ENCODE data around the gene B4GALNT1.
"Not testable (repeated sequence)": the region's sequence is repeated elsewhere in the genome, so short reads cannot be mapped to it uniquely, and the experiment has no call there.

B4GALNT1 gene

GRCh38 chr12:57632958-57633840 lies at the start of gene B4GALNT1:
TSS of gene B4GALNT1 (minus strand) at chr12:57633201. CDS start at chr12:57632132, 1,069 bp downstream.
- no peak for DNase-seq (ENCODE audit: low spot score)

DNA sequence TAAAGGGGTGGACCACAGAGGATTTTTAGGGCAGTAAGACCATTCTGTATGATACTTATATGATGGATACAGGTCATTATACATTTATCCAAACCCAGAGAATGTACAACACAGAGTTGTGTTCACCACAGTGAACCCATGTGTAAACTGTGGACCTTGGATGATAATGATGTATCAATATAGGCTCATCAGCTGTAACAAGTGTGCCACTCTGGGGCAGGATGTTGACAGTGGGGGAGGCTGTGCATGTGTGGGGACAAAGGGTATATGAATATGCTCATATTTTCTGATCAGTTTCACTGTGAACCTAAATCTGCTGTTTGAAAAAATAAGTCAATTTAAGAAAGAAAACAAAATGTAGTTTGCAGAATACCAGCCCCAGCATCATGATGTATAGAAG lies 46.7 kb upstream of the B4GALNT1 start:
- DNase-seq (ENCODE audit: low spot score): no peak

GRCh38 chr12:57677947-57678346 lies 44.9 kb upstream of the B4GALNT1 start:
- DNase-seq (ENCODE audit: low spot score): not testable (repeated sequence)

- no peak for DNase-seq (ENCODE audit: low spot score)
These were observed 41.7 kb upstream of the B4GALNT1 start for GRCh38 chr12:57674691-57675090.

DNA sequence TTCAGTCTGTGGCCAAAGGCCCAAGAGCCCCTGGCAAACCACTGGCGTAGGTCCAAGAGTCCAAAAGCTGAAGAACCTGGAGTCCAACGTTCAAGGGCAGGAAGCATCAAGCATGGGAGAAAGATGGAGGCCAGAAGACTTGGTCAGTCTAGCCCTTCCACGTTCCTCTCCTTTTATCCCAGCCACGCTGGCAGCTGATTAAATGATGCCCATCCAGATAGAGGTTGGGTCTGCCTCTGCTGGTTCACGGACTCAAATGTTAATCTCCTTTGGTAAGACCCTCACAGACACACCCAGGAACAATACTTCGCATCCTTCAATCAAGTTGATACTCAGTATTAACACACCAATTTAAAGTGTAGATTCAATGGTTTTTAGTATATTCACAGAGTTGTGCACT lies 39.8 kb upstream of the B4GALNT1 start:
- no peak for DNase-seq (ENCODE audit: low spot score)

DNA sequence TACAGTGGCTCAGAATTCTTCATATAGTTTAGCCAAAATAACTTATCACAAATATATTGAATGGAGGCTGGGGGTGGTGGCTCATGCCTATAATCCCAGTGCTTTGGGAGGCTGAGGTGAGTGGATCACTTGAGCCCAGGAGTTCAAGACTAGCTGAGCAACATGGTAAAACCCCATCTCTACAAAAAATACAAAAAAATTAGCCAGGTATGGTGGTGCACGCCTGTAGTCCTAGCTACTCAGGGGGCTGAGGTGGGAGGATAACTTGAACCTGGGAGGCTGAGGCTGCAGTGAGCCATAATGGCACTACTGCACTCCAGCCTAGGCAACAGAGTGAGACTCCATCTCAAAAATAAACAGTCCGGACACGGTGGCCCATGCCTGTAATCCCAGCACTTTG lies 38.8 kb upstream of the B4GALNT1 start:
- not testable (repeated sequence) for DNase-seq (ENCODE audit: low spot score)

DNA sequence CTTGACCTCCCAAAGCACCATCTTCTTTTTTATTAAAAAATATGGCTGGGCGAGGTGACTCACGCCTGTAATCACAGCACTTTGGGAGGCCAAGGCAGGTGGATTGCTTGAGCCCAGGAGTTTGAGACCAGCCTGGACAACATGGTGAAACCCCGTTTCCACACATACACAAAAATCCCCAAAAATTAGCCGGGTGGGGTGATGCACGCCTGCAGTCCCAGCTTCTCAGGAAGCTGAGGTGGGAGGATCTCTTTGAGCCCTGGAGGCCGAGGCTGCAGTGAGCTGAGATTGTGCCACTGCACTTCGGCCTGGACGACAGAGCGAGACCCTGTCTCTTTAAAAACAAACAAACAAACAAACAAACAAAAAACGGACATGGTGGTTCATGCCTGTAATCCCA lies 36.7 kb upstream of the B4GALNT1 start:
- DNase-seq (ENCODE audit: low spot score): not testable (repeated sequence)

GRCh38 chr12:57666897-57667296 lies 33.9 kb upstream of the B4GALNT1 start:
- no peak for DNase-seq (ENCODE audit: low spot score)

DNA sequence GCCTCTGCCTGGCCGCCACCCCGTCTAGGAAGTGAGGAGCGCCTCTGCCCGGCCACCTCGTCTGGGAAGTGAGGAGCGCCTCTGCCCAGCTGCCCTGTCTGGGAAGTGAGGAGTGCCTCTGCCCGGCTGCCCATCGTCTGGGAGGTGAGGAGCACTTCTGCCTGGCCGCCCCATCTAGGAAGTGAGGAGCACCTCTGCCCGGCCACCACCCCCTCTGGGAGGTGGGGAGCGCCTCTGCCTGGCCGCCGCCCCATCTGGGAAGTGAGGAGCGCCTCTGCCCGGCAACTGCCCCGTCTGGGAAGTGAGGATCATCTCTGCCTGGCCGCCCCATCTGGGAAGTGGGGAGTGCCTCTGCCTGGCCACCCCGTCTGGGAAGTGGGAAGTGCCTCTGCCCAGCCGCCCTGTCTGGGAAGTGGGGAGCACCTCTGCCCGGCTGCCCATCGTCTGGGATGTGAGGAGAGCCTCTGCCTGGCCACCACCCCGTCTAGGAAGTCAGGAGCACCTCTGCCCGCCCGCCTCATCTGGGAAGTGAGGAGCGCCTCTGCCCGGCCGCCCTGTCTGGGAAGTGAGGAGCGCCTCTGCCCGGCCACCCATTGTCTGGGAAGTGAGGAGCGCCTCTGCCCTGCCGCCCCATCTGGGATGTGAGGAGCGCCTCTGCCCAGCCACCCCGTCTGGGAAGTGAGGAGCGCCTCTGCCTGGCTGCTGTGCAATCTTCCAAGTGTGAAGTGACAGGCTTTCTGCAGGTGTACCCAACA lies 32.2 kb upstream of the B4GALNT1 start:
- not testable (repeated sequence) for DNase-seq (ENCODE audit: low spot score)

DNA sequence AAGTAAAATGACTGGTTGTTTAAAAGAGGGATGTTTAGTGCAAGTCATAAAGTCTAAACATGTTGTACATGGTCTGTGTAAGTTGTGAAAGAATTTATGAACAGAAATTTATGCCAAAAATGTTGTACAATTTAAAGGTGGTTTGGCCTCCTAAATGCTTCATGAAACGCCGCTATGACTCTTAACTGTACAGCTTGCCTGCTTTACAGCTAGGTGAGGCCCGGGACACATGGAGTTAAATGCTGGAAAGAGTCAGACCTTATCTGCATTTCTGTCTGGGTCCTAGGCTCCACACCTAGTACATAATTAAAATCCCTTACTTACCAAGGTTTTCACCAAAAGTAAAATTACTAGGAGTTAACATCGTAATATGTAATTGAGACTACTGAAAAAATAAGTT lies 28.4 kb upstream of the B4GALNT1 start:
- no peak for DNase-seq (ENCODE audit: low spot score)

GRCh38 chr12:57658890-57659289 lies 25.9 kb upstream of the B4GALNT1 start:
- no peak for DNase-seq (ENCODE audit: low spot score)

DNA sequence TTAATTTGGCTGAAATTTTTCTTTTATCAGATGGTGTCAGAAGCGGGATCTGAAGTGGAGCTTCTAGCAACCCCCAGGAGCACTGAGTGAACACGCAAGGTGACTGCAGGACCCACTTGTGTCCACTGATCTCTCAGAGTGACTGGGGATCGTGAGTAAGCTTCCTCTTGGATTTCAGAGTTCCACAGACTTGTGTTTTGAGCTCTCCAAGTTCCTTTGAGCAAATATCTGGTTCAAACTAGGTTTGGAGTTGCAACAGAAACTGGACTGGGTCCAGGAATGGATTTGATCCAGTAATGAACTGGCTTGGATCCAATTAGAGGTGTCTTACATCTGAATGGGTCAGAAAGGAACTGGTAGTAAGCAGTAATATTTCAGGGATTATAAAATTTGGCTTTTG lies 24.7 kb upstream of the B4GALNT1 start:
- no peak for DNase-seq (ENCODE audit: low spot score)

GRCh38 chr12:57656408-57656807 lies 23.4 kb upstream of the B4GALNT1 start:
- not testable (repeated sequence) for DNase-seq (ENCODE audit: low spot score)

GRCh38 chr12:57655541-57656240 lies 22.7 kb upstream of the B4GALNT1 start:
- DNase-seq (ENCODE audit: low spot score): no peak

GRCh38 chr12:57654042-57654441 lies 21.0 kb upstream of the B4GALNT1 start:
- DNase-seq (ENCODE audit: low spot score): no peak

GRCh38 chr12:57646659-57647049 lies 13.7 kb upstream of the B4GALNT1 start:
- not testable (repeated sequence) for DNase-seq (ENCODE audit: low spot score)

DNA sequence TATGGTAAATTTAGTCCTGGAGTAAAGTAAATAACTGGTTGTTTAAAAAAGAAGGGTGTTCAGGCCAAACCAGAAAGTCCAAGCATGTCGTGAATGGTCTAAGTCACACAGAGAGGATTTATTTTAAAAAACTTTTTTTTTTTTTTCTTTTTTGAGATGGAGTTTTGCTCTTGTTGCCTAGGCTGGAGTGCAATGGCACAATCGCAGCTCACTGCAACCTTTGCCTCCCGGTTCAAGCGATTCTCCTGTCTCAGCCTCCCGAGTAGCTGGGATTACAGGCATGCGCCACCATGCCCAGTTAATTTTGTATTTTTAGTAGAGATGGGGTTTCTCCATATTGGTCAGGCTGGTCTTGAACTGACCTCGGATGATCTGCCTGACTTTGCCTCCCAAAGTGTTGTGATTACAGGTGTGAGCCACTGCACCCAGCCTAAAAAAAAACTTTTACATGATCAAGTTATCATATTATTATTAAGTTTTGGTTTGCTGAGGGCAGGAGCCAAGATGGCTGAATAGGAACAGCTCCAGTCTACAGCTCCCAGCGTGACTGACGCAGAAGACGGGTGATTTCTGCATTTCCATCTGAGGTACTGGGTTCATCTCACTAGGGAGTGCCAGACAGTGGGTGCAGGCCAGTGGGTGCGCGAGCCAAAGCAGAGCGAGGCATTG lies 13.1 kb upstream of the B4GALNT1 start:
- not testable (repeated sequence) for DNase-seq (ENCODE audit: low spot score)

GRCh38 chr12:57641699-57642442 lies 8.9 kb upstream of the B4GALNT1 start:
- DNase-seq (ENCODE audit: low spot score): no peak

DNA sequence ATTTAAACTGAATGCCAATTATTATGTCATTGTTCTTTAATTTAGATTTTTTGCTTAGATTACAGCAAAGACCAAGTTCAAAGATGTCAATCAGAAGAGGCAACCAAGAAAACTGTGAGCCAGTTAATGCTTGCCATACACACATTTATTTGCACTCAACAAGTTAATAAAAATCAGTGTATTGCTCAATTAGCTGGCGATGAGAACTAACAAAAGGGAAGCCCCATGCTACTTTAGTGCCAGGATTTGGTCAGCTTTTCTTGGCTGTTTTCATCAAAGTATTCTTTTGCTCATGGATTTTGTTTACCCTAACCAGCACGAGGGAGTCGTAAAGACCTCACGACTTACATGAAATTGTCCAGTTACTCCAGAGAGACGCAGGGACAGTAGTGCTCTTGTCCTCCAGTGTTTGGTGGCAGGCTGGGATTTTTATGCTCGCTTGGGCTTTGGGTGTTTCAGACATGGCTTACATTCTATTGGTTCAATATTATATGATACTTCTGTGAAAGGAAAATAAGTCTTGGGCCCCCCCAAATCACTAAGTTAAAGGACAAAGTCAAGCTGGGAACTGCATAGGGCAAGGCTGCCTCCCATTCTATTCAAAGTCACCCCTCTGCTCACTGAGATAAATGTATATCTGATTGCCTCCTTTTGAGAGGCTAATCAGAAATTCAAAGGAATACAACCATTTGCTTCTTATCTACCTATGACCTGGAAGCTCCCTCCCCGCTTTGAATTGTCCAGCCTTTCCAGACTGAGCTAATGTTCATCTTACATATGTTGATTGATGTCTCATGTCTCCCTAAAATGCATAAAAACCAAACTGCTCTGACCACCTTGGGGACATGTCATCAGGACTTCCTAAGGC lies 7.4 kb upstream of the B4GALNT1 start:
- no peak for DNase-seq (ENCODE audit: low spot score)

GRCh38 chr12:57638096-57638495 lies 5.1 kb upstream of the B4GALNT1 start:
- DNase-seq (ENCODE audit: low spot score): no peak

All from globus pallidus (tissue), 1 donor.